A549 (cell line): ENCODE results near the gene USP4. TPM values are rescaled to one million over a fixed set of nuclear protein-coding genes. Genes with fewer than 3 reads are reported as not detected.
"Not testable (repeated sequence)": the region's sequence is repeated elsewhere in the genome, so short reads cannot be mapped to it uniquely, and the experiment has no call there.

Experiments
- ATAC-seq, 2 experiments: fragments of 200-7000 bp in 1 of 2; fragments of >200 bp in 1 of 2; cut with Nextera tagmentation in 1 of 2; cut with Tn5 transposase in 1 of 2; 3 replicates each; pipeline versions ENCODE4 v1.8.0 to v1.9.1; 2018 to 2020; ENCODE audit warnings: mild to moderate bottlenecking in 1 of 2, moderate library complexity in 1 of 2
- CTCF ChIA-PET: fragments of 300-600 bp; sonication (Branson Sonifier 250); formaldehyde crosslinking; extraction: SDS; loops from one replicate; lab custom pipeline; 2021; ENCODE audit warnings: antibody characterized with exemption, inconsistent platforms; lab: Yijun Ruan, JAX
- POLR2A ChIA-PET: fragments of 350-600 bp; formaldehyde crosslinking; extraction: SDS; loops from one replicate; lab custom pipeline; 2021; ENCODE audit warnings: antibody characterized with exemption, inconsistent platforms; lab: Yijun Ruan, JAX
- DNase-seq, 2 experiments: peaks; one replicate each; pipeline versions ENCODE4 v3.0.0 to v3.0.0-alpha.2; 2011 to 2016; ENCODE audit warnings: low read depth in 1 of 2, low spot score in 1 of 2
- FAIRE-seq: peaks from 2 replicates; lab custom pipeline; 2011; peaks lifted over from hg19 to GRCh38; lab: Jason Lieb, UNC
- H3K27ac ChIP-seq, 2 experiments: fragments of >200 bp; sonication (Bioruptor Twin); formaldehyde crosslinking; 3 replicates each; pipeline ENCODE4 v1.5.1; 2016 to 2017
- H3K4me1 ChIP-seq: fragments of >200 bp; sonication (Bioruptor Twin); formaldehyde crosslinking; 3 replicates; pipeline ENCODE4 v1.6.1; 2016
- H3K4me2 ChIP-seq: fragments of >200 bp; sonication (Bioruptor Twin); formaldehyde crosslinking; 3 replicates; pipeline ENCODE4 v1.6.1; 2016
- H3K4me3 ChIP-seq: fragments of >200 bp; sonication (Bioruptor Twin); formaldehyde crosslinking; 3 replicates; pipeline ENCODE4 v1.5.1; 2016
- H3K9me3 ChIP-seq: fragments of >200 bp; sonication (Bioruptor Twin); formaldehyde crosslinking; 3 replicates; pipeline ENCODE4 v1.6.1; 2016
- BHLHE40 ChIP-seq: IDR thresholded peaks from 2 replicates; pipeline ENCODE4 v1.6.1; 2012; ENCODE audit warnings: low read depth, low read length, inconsistent platforms
- CHD4 ChIP-seq: fragments of 200-600 bp; sonication (generic); IDR thresholded peaks from 2 replicates; pipeline ENCODE4 v1.6.1; 2016; ENCODE audit warnings: antibody characterized with exemption, mild to moderate bottlenecking, borderline replicate concordance
- FOSL2 ChIP-seq, 2 experiments: fragments of 450-650 bp in 1 of 2; fragments of >200 bp in 1 of 2; sonication (Bioruptor Twin) in 1 of 2; formaldehyde crosslinking; IDR thresholded peaks; 2 replicates each; pipeline versions ENCODE4 v1.5.0 to v1.6.1; 2016 to 2020; ENCODE audit warnings: mild to moderate bottlenecking in 1 of 2, moderate library complexity in 1 of 2
- GATA3 ChIP-seq: IDR thresholded peaks from 2 replicates; pipeline ENCODE4 v1.6.1; 2012; ENCODE audit warnings: borderline replicate concordance
- HOXB5 ChIP-seq: fragments of 250-450 bp; sonication (Bioruptor Pico); IDR thresholded peaks from 2 replicates; pipeline ENCODE4 v1.5.0; 2020; ENCODE audit warnings: mild to moderate bottlenecking, moderate library complexity
- JUN ChIP-seq, 2 experiments: fragments of >200 bp; sonication (Bioruptor Twin); formaldehyde crosslinking; IDR thresholded peaks; 2 replicates in 1 of 2; 3 replicates in 1 of 2; pipeline ENCODE4 v1.6.1; 2016 to 2017
- KDM5A ChIP-seq: fragments of 200-600 bp; sonication (generic); IDR thresholded peaks from 2 replicates; pipeline ENCODE4 v1.6.1; 2016; ENCODE audit warnings: antibody characterized with exemption, mild to moderate bottlenecking
- MYC ChIP-seq: IDR thresholded peaks from 2 replicates; pipeline ENCODE4 v1.6.1; 2012; ENCODE audit warnings: mild to moderate bottlenecking, inconsistent platforms, low read length, improper control_type of control experiment, borderline replicate concordance
- RCOR1 ChIP-seq: fragments of 150-350 bp; IDR thresholded peaks from 2 replicates; pipeline ENCODE4 v1.6.1; 2014; ENCODE audit warnings: antibody characterized with exemption, low read length, low read depth
- RNF2 ChIP-seq: fragments of 200-600 bp; sonication (generic); IDR thresholded peaks from 2 replicates; pipeline ENCODE4 v1.6.1; 2016; ENCODE audit warnings: low read depth, mild to moderate bottlenecking, antibody characterized with exemption, moderate library complexity, borderline replicate concordance
- ZSCAN20 ChIP-seq: fragments of 250-450 bp; sonication (Bioruptor Pico); IDR thresholded peaks from 2 replicates; pipeline ENCODE4 v1.8.0; 2022; ENCODE audit warnings: mild to moderate bottlenecking, moderate library complexity
- WGBS: methylation state at CpG from one replicate; pipeline ENCODE4 v1.1.6; 2017; ENCODE audit errors: missing lambda C conversion rate; 5-methylcytosine and 5-hydroxymethylcytosine counted together
- polyA plus RNA-seq, 4 experiments: library from polyadenylated mRNA; depleted of rRNA in 3 of 4; stranded (reverse); fragments of >200 nt; fragmentation: RNase III in 1 of 4; extraction: RNeasy Plus Mini Kit Qiagen cat#74134 plus additional on column Dnase treatment in 1 of 4; gene quantifications; 2 replicates in 3 of 4; 3 replicates in 1 of 4; pipeline ENCODE4 v1.2.3, GENCODE V29; 2011 to 2017
- TF ChIP-seq, protein P1 (sequence below): IDR thresholded peaks from 2 replicates; pipeline ENCODE4 v1.6.1; 2012
- TF ChIP-seq, protein P2 (sequence below): fragments of >200 bp; sonication (Bioruptor Twin); formaldehyde crosslinking; IDR thresholded peaks from 2 replicates; pipeline ENCODE4 v1.6.1; 2016
- TF ChIP-seq, protein P3 (sequence below): fragments of 200-600 bp; sonication (generic); IDR thresholded peaks from 2 replicates; pipeline ENCODE4 v1.6.1; 2016; ENCODE audit warnings: antibody characterized with exemption, mild to moderate bottlenecking, moderate library complexity
- TF ChIP-seq, protein P4 (sequence below): IDR thresholded peaks from 2 replicates; pipeline ENCODE4 v1.6.1; 2012

Gene USP4
- polyA plus RNA-seq, 2 of the 4 experiments (the other 2 are of a cell fraction): 12.9 to 23.7 TPM

DNA sequence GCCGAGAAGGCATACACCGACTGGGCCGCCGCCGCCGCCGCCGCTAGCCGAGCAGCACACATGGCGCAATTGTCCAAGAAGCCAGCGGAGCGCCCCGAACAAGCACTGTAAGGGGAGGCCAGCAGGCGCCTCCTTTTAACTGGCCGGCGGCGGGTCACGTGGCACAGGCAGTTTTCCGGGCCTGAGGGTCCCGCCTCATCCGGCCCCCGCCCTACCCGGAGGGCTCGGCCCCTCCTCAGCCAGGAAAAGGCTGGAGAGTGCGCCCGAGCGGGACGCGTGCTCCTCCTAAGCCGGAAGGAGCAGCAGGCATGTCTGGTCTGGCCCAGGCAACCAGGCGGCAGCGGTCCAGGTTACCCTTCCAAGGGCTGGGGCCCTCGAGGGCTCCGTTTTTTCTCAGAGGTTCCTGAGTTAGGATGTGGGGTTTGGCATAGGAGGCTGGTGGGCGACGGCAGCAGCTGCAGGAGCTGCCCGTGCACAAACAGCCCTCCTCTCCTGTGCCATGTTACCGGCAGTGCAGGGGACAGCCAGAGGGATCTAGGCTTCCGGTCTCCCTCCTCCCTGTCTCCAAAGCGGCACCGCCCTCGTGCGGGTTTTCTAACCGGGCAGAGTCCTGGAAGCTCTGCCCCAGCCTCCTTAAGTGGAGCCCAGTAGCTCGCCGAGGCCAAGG, 18.5 kb upstream of the USP4 start, which contains the start of gene GPX1 (continued):
- TF ChIP-seq, protein P1, sequence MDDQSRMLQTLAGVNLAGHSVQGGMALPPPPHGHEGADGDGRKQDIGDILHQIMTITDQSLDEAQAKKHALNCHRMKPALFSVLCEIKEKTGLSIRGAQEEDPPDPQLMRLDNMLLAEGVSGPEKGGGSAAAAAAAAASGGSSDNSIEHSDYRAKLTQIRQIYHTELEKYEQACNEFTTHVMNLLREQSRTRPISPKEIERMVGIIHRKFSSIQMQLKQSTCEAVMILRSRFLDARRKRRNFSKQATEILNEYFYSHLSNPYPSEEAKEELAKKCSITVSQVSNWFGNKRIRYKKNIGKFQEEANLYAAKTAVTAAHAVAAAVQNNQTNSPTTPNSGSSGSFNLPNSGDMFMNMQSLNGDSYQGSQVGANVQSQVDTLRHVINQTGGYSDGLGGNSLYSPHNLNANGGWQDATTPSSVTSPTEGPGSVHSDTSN: 0 out of 2 replicates have a peak, but pooled peaks have one; percentile 40
- TF ChIP-seq RCOR1: no peak
- TF ChIP-seq GATA3: no peak
- TF ChIP-seq BHLHE40: no peak; the same call in 1 of the 2 replicates
- TF ChIP-seq ZSCAN20 (CRISPR knock-in tag): no peak
- no peak for TF ChIP-seq HOXB5 (CRISPR knock-in tag)
- TF ChIP-seq, protein P2, sequence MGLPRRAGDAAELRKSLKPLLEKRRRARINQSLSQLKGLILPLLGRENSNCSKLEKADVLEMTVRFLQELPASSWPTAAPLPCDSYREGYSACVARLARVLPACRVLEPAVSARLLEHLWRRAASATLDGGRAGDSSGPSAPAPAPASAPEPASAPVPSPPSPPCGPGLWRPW: no peak
- no peak for TF ChIP-seq RNF2
- TF ChIP-seq KDM5A: no peak
- TF ChIP-seq, protein P3, sequence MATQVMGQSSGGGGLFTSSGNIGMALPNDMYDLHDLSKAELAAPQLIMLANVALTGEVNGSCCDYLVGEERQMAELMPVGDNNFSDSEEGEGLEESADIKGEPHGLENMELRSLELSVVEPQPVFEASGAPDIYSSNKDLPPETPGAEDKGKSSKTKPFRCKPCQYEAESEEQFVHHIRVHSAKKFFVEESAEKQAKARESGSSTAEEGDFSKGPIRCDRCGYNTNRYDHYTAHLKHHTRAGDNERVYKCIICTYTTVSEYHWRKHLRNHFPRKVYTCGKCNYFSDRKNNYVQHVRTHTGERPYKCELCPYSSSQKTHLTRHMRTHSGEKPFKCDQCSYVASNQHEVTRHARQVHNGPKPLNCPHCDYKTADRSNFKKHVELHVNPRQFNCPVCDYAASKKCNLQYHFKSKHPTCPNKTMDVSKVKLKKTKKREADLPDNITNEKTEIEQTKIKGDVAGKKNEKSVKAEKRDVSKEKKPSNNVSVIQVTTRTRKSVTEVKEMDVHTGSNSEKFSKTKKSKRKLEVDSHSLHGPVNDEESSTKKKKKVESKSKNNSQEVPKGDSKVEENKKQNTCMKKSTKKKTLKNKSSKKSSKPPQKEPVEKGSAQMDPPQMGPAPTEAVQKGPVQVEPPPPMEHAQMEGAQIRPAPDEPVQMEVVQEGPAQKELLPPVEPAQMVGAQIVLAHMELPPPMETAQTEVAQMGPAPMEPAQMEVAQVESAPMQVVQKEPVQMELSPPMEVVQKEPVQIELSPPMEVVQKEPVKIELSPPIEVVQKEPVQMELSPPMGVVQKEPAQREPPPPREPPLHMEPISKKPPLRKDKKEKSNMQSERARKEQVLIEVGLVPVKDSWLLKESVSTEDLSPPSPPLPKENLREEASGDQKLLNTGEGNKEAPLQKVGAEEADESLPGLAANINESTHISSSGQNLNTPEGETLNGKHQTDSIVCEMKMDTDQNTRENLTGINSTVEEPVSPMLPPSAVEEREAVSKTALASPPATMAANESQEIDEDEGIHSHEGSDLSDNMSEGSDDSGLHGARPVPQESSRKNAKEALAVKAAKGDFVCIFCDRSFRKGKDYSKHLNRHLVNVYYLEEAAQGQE: no peak
- TF ChIP-seq, protein P4, sequence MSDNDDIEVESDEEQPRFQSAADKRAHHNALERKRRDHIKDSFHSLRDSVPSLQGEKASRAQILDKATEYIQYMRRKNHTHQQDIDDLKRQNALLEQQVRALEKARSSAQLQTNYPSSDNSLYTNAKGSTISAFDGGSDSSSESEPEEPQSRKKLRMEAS: peak; percentile 93
- TF ChIP-seq MYC: peak; percentile 90; the same call in 1 of the 2 replicates
- TF ChIP-seq CHD4: no peak
- TF ChIP-seq, all 56 proteins: peak for 18

DNA sequence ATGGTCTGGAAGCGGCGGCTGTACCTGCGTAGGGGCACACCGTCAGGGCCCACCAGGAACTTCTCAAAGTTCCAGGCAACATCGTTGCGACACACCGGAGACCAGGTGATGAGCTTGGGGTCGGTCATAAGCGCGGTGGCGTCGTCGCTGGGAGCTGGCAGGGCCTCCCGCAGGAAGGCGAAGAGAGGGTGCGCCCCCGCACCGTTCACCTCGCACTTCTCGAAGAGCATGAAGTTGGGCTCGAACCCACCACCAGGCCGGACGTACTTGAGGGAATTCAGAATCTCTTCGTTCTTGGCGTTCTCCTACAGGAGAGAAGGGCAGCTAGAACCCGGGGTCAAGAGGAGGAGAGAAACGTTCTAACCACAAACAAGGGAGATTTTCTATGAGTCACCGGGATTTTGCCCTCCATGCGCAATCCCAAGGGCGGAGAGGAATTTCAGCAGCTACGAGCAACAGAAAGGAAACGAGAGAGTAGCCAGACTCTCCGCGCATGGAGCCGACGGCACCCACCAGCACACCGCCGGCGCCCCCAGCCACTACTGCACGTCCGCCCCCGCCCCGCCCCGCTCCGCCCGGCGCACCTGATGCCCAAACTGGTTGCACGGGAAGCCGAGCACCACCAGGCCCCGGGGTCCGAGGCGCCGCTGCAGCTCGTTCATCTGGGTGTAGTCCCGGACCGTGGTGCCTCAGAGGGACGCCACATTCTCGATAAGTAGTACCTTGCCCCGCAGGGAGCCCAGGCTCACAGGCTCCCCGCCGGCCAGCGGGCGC, 17.8 kb upstream of the USP4 start:
- not testable (repeated sequence) for H3K9me3 ChIP-seq; TF ChIP-seq FOSL2 (IDR thresholded peaks at IDR 0.05)
- H3K4me2 ChIP-seq: peak overlapping the region; percentile 85
- H3K4me1 ChIP-seq: peaks cover 22% of the 10 kb centered on the region
- 8% methylated on average over 13 of the region's 63 CpGs for WGBS
- CTCF ChIA-PET: interaction anchor here (0.8 to 1.7 kb wide), 2 partner anchors 18 kb away, joined by 3 to 6 read pairs; partner anchors contain the start of gene USP4
- peak; percentile 72 for TF ChIP-seq FOSL2 (CRISPR knock-in tag; IDR thresholded peaks at IDR 0.05)
- TF ChIP-seq, all 56 proteins: peak for 1; not testable (repeated sequence) for 55
- DNase-seq: peak; percentile 31 to 46
- peak overlapping the region; percentile 87 to 99 for H3K27ac ChIP-seq
- ATAC-seq: peak; percentile 26 to 50
- POLR2A ChIA-PET: interaction anchor here (1.0 to 2.9 kb wide), 4 partner anchors 18 to 186 kb away, joined by 3 to 17 read pairs (median 8); partner anchors contain the start of genes DAG1, KLHDC8B, RHOA and TCTA
- not testable (repeated sequence) for FAIRE-seq
- H3K4me3 ChIP-seq: peak overlapping the region; percentile 67

DNA sequence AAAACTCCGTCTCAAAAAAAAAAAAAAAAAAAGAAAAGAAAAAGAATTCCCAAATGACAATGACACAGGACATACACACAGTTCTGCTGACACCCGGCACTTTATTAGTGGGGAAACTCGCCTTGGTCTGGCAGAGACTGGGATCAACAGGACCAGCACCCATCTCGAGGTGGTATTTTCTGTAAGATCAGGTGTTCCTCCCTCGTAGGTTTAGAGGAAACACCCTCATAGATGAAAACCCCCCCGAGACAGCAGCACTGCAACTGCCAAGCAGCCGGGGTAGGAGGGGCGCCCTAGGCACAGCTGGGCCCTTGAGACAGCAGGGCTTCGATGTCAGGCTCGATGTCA, 17.2 kb upstream of the USP4 start:
- H3K4me1 ChIP-seq: peaks cover 28% of the 10 kb centered on the region
- FAIRE-seq: not testable (repeated sequence)
- 0 out of 5 replicates have a peak, but pooled peaks of 1 of the 2 experiments have one; percentile 12 for TF ChIP-seq JUN (IDR thresholded peaks at IDR 0.05)
- TF ChIP-seq, all 56 proteins: peak for 1; not testable (repeated sequence) for 55
- POLR2A ChIA-PET: interaction anchor here (1.0 to 2.9 kb wide), 3 partner anchors 17 to 186 kb away, joined by 3 to 17 read pairs (median 14); partner anchors contain the start of genes KLHDC8B, RHOA, TCTA and USP4
- ATAC-seq, H3K9me3 ChIP-seq, DNase-seq: not testable (repeated sequence)
- CTCF ChIA-PET: interaction anchor here (0.8 kb wide), 1 partner anchor 17 kb away, joined by 3 read pairs; the partner anchor contains the start of gene USP4
- H3K4me3 ChIP-seq: peak overlapping the region; percentile 67
- peak overlapping the region; percentile 85 for H3K4me2 ChIP-seq
- peak overlapping the region; percentile 87 to 99 for H3K27ac ChIP-seq
- whole genome bisulfite sequencing: 60% methylated on average over 8 of the region's 10 CpGs
